Measurements from ENCODE around the gene NCBP1.
"Not testable (repeated sequence)": the region's sequence is repeated elsewhere in the genome, so short reads cannot be mapped to it uniquely, and the experiment has no call there.

The NCBP1 gene, protein sequence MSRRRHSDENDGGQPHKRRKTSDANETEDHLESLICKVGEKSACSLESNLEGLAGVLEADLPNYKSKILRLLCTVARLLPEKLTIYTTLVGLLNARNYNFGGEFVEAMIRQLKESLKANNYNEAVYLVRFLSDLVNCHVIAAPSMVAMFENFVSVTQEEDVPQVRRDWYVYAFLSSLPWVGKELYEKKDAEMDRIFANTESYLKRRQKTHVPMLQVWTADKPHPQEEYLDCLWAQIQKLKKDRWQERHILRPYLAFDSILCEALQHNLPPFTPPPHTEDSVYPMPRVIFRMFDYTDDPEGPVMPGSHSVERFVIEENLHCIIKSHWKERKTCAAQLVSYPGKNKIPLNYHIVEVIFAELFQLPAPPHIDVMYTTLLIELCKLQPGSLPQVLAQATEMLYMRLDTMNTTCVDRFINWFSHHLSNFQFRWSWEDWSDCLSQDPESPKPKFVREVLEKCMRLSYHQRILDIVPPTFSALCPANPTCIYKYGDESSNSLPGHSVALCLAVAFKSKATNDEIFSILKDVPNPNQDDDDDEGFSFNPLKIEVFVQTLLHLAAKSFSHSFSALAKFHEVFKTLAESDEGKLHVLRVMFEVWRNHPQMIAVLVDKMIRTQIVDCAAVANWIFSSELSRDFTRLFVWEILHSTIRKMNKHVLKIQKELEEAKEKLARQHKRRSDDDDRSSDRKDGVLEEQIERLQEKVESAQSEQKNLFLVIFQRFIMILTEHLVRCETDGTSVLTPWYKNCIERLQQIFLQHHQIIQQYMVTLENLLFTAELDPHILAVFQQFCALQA

DNA sequence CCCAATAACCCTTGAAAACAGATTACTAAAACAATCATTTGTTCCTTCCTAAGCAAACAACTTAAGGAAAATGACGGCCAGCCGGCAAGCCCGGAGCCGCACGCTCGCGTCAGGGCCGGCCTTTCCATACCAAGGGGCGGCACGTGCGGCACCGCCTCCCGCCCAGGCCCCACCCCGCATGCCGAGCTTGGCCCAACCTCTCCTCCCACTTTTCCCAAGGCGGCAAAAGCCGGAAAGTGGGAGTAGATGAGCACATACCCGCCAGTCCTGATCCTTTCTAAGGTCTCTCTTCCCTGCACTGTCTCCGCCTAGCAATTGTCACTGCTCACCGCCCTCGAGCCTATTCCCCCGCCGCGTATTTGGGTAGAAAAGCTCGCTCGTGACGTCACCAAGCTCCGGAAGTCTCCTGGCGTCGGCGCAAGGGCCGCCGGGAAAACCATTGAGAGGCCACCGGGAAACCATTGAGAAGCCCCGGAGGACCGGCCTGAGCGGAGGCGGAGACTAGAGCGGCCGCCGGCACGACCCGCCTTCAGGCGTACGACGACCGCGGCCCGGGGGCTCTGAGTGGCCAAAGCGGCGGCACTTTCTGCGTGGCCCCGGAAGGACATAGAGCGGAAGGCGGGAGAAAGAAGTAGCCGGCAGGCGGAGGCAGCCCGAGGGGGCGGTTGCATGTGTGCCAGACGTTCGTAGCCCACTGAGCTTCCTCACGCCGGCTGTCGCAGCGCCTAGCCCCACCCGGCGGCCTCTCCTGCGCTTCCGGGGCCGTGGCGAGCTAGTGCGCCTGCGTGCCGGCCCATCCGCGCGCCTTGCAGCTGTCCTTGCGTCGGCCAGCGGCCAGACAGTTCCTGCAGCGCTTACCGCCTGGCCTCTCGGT lies at the start of gene NCBP1, which contains the start of gene TSTD2:
NCBP1 (plus strand) TSS at position 837 of the 874 bp plus-strand sequence. CDS start 61 bp downstream, outside the sequence.
TSTD2 (minus strand) TSS at position 384 of the 874 bp plus-strand sequence. CDS start 5,806 bp downstream, outside the sequence.
- DNase-seq, result peak; percentile 94 to 95

DNA sequence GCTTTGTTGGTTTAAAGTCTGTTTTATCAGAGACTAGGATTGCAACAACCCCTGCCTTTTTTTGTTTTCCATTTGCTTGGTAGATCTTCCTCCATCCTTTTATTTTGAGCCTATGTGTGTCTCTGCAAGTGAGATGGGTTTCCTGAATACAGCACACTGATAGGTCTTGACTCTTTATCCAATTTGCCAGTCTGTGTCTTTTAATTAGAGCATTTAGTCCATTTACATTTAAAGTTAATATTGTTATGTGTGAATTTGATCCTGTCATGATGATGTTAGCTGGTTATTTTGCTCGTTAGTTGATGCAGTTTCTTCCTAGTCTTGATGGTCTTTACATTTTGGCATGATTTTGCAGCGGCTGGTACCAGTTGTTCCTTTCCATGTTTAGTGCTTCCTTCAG lies 48.8 kb upstream of the NCBP1 start:
- not testable (repeated sequence) for DNase-seq

DNA sequence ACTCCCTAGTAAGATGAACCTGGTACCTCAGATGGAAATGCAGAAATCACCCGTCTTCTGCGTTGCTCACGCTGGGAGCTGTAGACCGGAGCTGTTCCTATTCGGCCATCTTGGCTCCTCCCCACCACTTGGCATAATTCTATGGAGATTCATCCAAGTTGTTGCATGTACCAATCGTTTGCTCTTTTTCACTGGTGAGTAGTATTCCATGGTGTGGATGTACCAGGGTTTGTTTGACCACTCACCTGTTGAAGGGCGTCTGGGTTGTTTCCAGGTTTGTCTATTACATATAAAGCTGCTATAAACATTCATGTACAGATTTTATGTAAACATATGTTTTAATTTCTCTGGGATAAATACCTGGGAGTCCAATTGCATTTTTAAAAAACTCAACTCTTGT lies 46.7 kb upstream of the NCBP1 start:
- not testable (repeated sequence) for DNase-seq

DNA sequence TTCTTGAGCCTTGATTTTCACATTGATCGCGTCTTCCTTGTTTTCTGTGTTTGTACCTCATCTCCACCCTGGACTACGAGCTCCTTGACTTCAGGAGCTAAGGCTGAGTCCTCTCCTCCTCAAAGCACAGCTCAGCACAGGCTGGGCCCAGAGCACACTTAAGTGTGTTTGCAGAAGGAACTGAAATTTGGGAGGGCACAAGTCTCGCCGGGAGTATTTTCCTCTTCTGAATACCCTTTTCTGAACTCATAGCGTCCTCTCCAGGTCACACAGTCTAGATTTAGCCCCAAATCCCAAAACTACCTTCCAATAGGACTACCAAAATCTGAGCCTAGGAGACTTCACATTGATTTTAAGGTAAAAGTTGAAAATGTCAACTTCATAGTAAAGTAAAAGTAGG lies 42.1 kb upstream of the NCBP1 start:
- no peak for DNase-seq

DNA sequence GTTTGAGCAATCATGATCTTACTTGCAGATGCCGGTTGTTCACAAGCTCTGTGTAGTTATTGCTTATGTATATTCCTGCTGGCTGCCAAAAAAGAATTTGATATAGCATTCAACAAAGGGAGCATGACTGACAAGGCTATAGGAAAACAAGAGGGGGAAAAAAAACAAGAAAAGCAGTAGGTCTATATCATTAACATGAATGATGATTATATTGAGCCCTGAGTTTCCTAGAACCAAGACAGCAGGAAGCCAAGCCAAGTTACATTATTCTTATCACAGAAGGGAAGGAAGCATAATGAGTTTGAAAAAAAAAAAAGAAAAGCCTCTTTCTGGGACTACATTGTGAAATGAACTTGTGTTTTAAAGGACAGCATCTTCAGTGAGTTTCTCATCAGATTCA lies 41.5 kb upstream of the NCBP1 start:
- no peak for DNase-seq

DNA sequence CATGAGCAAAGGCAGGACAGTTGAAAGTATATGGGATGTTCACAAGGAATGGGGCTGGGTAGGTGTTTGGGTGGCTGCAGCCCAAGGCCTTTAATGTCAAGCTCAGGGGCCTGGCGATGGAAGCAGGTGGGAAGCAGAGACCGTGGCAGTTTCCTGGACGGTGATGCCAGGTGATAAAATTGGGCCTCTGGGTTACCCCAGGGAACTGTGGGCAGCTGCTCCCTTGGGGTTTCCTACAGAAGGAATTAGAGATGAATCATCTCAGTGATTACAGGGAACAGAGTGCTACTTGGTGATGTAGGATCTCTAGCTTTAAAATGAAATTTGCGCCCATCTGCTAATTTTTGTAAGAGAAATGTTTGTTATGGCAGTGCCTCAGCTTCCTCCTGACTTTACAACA lies 39.7 kb upstream of the NCBP1 start:
- DNase-seq, result no peak

DNA sequence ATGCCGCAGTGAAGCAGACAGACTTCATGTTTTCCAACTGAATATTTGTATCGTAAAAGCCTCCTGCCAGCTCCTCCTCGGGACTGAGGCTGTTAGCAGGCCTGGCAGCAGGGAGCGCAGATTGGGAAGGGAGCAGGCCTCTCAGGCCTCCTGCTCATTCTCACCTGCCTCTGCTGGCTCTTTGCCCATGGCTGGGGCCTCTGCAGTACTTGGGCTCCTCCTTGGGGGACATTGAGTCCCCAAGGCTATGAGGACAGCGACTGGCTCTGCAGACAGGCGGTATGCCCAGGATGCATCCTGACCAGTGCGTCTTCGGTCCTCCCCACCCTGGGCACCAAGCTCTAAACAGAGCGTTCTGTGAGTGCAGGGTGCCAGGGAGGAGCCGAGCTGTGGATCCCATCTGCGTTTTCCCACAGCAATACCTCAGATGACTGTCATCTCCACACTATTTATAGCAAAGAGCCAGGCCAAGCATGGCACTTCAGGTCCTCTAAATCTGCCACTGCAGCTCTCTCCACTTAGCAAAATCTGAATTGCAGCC lies 39.2 kb upstream of the NCBP1 start:
- no peak for DNase-seq

DNA sequence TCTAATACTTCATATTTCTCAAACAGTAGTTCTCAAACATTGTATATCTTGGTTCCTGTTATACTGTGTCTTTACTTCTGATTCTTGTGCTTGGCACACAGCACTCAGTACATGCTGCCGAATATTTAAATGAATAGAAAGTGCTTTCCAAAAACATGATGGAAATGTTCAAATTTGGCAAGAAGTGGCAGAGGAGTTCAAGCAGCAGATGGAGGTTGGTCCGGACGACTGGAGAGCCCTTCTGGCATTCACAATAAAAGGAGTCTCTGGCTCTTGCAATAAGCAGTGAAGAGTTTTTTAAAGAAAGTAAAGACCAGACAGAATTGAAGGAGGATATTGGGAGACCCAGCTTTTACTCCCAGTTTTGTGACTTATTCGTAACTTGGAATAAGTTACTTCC lies 36.7 kb upstream of the NCBP1 start:
- DNase-seq, result no peak

DNA sequence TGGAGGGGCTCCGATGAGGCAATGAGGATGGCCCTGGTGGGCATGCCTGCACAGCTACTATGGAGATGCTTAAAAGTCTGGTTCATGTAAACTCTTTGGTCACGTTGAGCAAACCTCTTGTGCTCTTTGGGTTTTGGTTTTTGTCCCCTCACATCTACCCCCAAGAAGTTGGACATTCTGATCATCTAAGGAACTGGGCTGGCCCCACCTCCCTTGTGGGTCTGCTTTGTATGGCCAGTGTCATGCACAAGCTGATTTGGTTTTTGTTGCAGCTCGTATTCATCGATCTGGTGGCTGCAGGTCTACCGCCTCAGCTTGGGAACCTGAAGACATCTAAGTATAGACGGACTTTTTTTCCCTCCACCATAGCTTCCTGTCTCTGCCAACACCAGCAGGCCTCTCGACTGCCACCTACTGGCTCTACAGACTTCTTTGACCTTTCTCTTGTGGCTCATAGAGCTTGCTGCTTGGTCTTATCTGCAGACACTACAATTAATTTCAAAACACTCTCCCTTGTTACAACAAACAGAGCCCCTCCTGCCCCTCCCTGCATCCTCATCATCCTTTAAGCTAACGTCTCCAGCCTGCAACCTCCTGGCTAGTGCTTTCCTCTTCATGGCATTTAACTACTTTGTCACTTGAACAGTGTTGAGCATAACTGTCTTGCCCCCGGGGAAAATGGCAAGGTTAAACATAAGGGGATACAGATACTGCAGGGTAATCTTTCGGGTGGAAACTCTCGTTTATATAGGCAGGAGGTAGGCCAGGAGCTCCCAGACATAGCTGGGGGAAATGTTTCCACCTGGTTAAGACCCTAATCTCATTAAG lies 34.9 kb upstream of the NCBP1 start:
- DNase-seq, result peak; percentile 73 to 74

DNA sequence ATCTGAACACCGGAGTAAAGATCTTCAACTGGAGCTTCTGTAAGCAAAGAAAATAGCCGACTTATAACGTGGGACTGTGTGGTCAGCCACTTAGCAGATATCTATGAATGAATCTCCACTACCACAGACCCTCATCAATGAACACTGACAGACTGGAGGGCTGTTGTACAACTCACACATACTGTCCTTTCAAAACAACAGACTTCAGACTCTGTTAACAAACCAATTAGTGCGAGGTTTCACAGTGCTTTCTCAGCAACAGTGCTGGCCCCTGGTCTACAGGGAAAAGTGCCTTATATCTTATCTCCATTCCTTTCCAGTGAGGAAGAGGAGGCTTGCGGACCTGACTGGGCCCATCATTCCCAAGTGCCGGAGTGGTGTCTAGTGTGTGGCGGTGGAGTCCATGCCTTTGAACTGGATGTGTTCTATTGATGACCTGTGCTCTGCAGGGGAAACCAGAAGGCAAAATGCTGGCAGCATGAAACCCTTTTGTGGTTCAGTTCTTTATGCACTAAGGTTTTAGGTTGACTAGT lies 34.2 kb upstream of the NCBP1 start:
- no peak for DNase-seq

DNA sequence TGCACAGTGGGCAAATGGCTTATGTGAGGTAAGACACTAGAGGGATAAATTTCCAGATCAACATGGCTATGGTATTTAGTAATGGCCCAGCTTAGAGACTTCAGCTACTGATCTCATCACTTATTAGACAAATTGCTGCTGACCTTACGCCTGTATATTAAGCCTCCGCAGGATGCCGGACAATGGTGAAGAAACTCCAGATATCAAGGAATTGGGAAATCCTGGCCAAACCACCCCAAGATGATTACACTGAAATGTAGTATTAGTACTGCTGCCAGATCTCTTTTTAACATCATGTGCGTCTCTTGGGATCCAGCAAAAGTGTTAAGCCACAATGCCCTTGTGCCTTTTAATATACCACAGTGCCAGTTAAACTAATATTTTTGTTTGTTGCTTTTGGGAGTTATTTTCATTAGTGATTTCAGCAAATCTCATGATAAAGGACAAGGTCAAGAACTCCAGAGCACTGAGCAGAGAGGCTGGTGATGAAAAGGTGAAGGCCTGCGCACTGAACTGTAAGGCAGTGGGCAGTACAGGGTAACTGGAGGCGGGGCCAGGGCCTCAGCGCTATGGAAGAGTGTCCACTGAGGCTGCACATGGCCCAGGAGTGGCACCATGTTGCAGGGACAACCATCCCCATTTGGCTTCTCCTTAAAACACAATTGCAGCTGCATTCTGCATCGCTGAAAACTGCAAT lies 32.9 kb upstream of the NCBP1 start:
- DNase-seq, result no peak

DNA sequence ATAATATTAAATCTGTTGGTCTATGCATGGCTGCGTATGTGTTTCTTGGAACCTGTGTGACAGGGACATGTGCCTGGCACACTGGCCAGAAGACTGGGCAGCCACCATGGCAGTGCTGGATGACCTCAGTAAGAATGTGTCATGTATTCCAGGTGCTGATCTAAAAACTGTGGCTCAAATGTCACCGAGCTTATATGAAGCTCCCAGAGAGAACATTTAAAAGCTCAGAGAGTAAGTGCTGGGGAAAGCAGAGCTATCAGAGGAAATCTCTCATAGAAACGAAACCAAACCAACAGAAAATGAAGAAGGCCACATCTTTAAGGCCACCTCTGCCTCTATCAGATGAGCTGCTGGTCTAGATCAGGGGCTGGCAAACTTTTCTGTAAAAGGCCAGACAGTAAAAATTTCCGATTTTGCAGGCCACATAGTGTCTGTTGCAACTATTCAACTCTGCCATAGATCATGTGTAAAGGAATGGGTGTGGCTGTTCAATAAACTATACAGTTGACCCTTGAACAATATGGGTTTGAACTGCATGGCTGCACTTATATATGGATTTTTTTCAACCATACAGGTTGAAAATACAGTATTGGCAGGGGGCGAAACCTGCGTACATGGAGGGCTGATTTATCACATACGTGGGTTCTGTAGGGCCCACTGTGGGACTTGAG lies 32.3 kb upstream of the NCBP1 start:
- DNase-seq, result no peak

DNA sequence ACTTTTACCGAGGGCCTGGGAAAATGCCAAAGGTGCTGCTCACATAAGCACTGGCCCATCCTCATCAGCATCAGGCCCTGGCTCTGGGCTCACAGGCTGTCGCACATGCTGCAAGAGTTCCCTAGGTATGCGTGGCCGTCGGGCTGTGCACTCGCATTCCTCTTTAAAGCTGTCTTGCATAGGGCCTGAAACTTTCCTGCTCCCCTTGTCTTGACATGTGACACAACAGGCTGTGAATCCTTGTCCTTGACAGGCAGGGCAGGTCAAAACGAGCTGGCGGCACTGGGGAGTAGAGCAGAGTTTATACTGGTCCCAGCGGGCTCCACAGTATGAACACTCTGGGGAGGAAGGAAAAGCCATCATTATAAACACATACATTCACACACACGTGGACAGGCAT lies 31.2 kb upstream of the NCBP1 start:
- no peak for DNase-seq

DNA sequence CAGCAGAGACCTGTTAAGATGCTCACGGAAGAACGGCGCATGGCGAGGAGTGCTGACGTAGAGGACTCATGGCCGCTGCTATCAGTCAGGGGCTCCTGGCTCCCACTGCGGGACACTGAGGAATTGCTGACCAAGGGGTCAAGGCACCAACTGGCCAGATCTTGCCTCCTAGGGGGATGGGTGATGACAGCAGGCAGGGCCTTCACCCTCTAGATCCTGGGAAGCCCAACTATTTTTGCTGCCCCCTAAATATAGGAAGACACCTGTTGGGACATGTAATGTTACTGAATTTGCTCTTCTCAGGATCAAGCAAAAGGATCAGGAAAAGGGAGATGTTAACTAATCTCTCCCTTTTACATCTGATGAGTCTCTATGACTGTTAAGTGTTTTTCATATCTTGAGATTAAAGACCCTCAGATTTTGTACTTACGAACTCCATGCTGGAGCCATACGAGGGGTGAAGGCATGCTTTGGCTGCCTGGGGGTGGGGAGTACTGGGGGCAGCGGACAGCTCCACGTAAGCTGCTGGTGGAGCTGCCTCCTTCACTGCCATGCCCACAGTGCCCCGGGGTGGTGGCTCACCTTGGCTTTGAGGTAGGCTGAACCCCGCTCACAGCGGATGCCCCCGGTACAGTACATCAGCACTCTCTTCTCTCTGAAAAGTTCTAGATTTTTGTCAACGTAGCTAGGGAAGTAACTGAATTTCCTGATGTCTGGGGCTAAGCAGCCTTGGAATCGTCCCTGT lies 28.5 kb upstream of the NCBP1 start:
- no peak for DNase-seq

DNA sequence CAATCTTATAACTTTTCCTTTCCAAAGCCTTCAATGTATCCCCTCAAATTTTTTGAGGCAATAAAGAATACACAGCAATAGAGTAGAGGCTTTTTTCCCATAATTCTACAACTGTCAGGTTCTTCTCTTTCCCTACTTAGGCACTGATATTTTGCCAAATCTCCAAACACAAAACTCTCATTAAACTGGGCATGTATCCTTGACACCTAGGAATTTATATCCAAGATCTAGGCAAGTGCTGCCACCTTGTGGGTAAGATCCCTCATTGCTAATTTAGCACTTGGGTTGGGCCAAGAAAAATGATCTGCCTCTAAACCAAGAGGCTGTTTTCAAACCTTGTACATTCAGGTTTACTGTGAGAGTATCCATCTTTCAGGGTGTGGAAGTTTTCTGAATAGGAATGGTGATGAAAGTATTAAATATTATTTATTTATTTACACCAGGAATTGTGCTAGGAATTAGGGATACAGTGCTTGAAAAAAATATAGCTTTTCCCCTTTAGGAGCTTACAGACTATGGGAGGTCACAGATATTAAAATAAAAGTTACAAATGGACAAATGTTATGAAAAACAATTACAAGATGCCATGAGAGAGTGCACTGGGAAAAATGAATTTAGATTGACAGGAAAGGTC lies 18.1 kb upstream of the NCBP1 start:
- DNase-seq, result peak; percentile 46 to 57

DNA sequence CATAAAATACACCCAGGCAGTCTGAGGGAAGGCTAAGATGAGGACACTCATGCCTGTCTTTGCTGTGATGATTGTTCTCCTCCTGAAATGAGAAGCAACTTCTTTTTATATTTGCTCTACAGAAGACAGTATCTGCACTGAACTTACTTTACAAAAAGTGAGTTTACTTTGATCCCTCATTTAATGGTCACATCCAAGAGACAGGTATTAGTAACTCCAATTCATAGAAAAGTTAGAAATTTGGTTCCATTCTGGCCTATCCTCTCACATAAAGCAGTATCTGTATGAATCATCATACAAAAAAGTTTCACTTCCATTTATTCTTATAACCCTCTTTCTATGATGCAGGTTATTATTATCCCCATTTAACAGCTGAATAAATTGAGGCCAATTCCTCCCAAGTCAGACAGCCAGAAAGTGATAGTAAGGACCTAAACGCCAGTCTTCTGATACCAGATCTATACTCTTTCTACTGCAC lies 15.6 kb upstream of the NCBP1 start:
- no peak for DNase-seq

DNA sequence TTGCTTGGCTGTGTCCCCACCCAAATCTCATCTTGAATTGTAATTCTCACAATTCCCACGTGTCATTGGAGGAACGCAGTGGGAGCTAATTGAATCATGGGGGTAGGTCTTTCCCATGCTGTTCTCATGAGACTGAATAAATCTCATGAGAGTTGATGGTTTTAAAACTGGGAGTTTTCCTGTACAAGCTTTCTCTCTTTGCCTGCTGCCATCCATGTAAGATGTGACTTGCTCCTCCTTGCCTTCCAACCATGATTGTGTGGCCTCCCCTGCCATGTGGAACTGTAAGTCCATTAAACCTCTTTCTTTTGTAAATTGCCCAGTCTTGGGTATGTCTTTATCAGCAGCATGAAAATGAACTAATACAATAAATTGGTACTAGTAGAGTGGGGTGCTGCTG lies 13.6 kb upstream of the NCBP1 start:
- not testable (repeated sequence) for DNase-seq

DNA sequence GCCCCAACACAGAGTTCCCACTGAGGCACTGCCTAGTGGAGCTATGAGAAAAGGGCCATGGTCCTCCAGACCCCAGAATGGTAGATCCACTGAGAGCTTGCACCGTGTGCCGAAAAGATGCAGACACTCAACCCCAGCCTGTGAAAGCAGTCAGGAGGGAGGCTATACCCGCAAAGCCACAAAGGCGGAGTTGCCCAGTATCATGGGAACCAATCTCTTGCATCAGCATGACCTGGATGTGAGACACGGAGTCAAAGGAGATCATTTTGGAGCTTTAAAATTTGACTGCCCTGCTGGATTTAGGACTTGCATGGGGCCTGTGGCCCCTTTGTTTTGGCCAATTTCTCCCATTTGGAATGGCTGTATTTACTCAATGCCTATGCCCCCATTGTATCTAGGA lies 11.1 kb upstream of the NCBP1 start:
- DNase-seq, result not testable (repeated sequence)

DNA sequence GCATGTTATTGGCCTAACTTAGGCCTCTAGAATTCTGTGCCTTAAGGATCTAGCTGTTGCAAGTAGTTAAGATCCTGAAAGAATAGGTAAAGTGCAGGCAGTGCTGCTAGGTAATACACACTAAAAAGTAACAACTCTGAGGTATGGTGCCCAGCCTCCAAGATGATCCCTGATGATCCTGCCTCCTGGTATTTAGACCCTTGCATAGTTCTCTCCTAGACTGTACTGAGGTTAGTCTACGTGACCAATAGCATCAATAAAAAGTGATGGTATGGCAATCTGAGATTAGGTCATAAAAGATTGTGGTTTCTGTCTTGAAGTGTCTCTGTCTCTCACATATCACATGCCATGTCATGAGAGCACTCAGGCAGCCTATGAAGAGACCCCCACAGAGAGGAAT lies 9.7 kb upstream of the NCBP1 start:
- DNase-seq, result no peak
